Spleen (tissue), 11 donors: ENCODE measurements around the gene SLC43A1. TPM values are rescaled to one million over a fixed set of nuclear protein-coding genes. Genes with fewer than 3 reads are reported as not detected.

Source experiments
- DNase-seq: peaks from one replicate; pipeline ENCODE4 v3.0.0-alpha.2; 2020
- H3K27ac ChIP-seq, 8 donors: fragments of 200-600 bp; sonication (generic) in 7 of 8; 1 replicate in 4 of 8; 2 replicates in 4 of 8; pipeline versions ENCODE4 v1.5.0 to v1.8.0; 2016 to 2021; ENCODE audit warnings: inconsistent platforms in 4 of 8, mild to moderate bottlenecking in 4 of 8, moderate library complexity in 1 of 8
- H3K27me3 ChIP-seq, 7 donors: fragments of 200-600 bp; sonication (generic) in 6 of 7; replicated peaks in 1 of 7; 1 replicate in 4 of 7; 2 replicates in 3 of 7; pipeline versions ENCODE4 v1.5.0 to v1.8.0; 2016 to 2021; ENCODE audit warnings: inconsistent platforms in 3 of 7, mild to moderate bottlenecking in 1 of 7
- H3K36me3 ChIP-seq, 6 donors: fragments of 200-600 bp; sonication (generic) in 5 of 6; 1 replicate in 4 of 6; 2 replicates in 2 of 6; pipeline versions ENCODE4 v1.5.0 to v1.8.0; 2016 to 2021; ENCODE audit warnings: inconsistent platforms in 2 of 6
- H3K4me1 ChIP-seq, 6 donors: fragments of 200-600 bp; sonication (generic) in 5 of 6; 1 replicate in 3 of 6; 2 replicates in 3 of 6; pipeline versions ENCODE4 v1.5.0 to v1.8.0; 2016 to 2021; ENCODE audit warnings: inconsistent platforms in 3 of 6
- H3K4me3 ChIP-seq, 8 donors: fragments of 200-600 bp; sonication (generic) in 7 of 8; 1 replicate in 4 of 8; 2 replicates in 4 of 8; pipeline versions ENCODE4 v1.5.0 to v1.8.0; 2016 to 2021; ENCODE audit warnings: inconsistent platforms in 4 of 8, mild to moderate bottlenecking in 4 of 8, moderate library complexity in 2 of 8
- H3K9me3 ChIP-seq, 8 donors: fragments of 200-600 bp; sonication (generic) in 7 of 8; 1 replicate in 4 of 8; 2 replicates in 4 of 8; pipeline versions ENCODE4 v1.5.0 to v1.8.0; 2016 to 2021; ENCODE audit warnings: inconsistent platforms in 4 of 8
- CTCF ChIP-seq, 11 experiments: fragments of 200-600 bp in 7 of 11; fragments of 450-650 bp in 4 of 11; sonication (generic) in 4 of 11; IDR thresholded peaks in 8 of 11; conservative IDR thresholded peaks in 3 of 11; 1 replicate in 7 of 11; 2 replicates in 4 of 11; pipeline versions ENCODE4 v1.4.0 to v1.8.0; 2016 to 2021; ENCODE audit warnings: antibody characterized with exemption in 11 of 11, inconsistent platforms in 4 of 11, mild to moderate bottlenecking in 1 of 11
- POLR2A ChIP-seq, 3 donors: fragments of 450-650 bp; IDR thresholded peaks; one replicate each; pipeline ENCODE4 v1.5.1; 2017; ENCODE audit warnings: antibody characterized with exemption in 3 of 3, mild to moderate bottlenecking in 1 of 3
- POLR2AphosphoS5 ChIP-seq, 3 donors: sonication (generic); formaldehyde crosslinking; IDR thresholded peaks; one replicate each; pipeline ENCODE4 v1.5.1; 2017; ENCODE audit warnings: antibody characterized with exemption in 3 of 3
- WGBS, 5 donors: extraction: QIAGEN DNeasy Blood & Tissue Kit in 3 of 5; methylation state at CpG; one replicate each; pipeline versions ENCODE4 v1.1.5 to v1.1.7; 2013 to 2018; 5-methylcytosine and 5-hydroxymethylcytosine counted together
- intact Hi-C: fragments of 100-400 bp; cut with DNase I; formaldehyde crosslinking; loops from one replicate; pipeline ENCODE4 v1.15.0; 2023; ENCODE audit warnings: low total_unique reads
- polyA plus RNA-seq, 3 donors: library from polyadenylated mRNA; stranded (reverse); fragments of 200-250 nt; gene quantifications; one replicate each; pipeline ENCODE4 v1.2.1, GENCODE V29; 2013
- total RNA-seq, 7 donors: library from RNA; depleted of rRNA in 3 of 7; stranded (reverse); fragments of >200 nt in 3 of 7; fragmentation: NEBNext Ultra II Directional in 4 of 7; extraction: Animal tissue kit (Norgen Biotek cat#: 25700) in 4 of 7; gene quantifications; one replicate each; pipeline versions ENCODE4 v1.1.0 to v1.2.1, GENCODE V29; 2016 to 2021
- donor health status: healthy with polysubstance abuse.
- donor health status: DM: no; HTN: no; CAD: no; lungs with moderate emphysema.
- donor health status: DM: no; HTN: no; CAD: no.
- donor health status: Bipolar disorder and iron deficiency.
- donor health status: healthy.
- donor health status: DM: no; HTN: no; CAD: no.
- donor health status: DM: yes; HTN: yes; CAD: no.

SLC43A1 gene
- total and polyA plus RNA-seq, 10 donors, result 6.2 to 16.1 (median 10.8) TPM

- 90 to 97% (median 95%) methylated on average over 2 of the region's 2 CpGs for WGBS, 5 donors
Measured at GRCh38 chr11:57521116-57521515, 5.6 kb upstream of the SLC43A1 start.

GRCh38 chr11:57516061-57516443 is 550 bp upstream of the SLC43A1 start:
- no peak for DNase-seq
- H3K4me3 ChIP-seq, result peak overlapping the region; percentile 66 to 97 (median 90)
- peaks cover 3 to 52% (median 21%) of the 10 kb centered on the region in 6 donors for H3K4me1 ChIP-seq
- H3K27ac ChIP-seq, result peak overlapping the region in 4 of 8 donors; percentile 71 to 80 (median 75)
- H3K9me3 ChIP-seq, result no peaks in the 10 kb centered on the region
- no peaks in the 10 kb centered on the region for H3K27me3 ChIP-seq
- intact Hi-C loops, result no loop called here
- TF ChIP-seq POLR2A (IDR thresholded peaks at IDR 0.05) (no peak), POLR2AphosphoS5 (IDR thresholded peaks at IDR 0.05) (no peak), CTCF (IDR thresholded peaks at IDR 0.05 in 8 of 11, conservative IDR thresholded peaks at IDR 0.05 in 3 of 11) (no peak)
- WGBS, 5 donors, result 14 to 21% (median 16%) methylated on average over 5 of the region's 5 CpGs
- H3K36me3 ChIP-seq, result no peaks in the 10 kb centered on the region

More at GRCh38 chr11:57521116-57521515, 5.6 kb upstream of the SLC43A1 start:
- intact Hi-C loops, result no loop called here
- Histone ChIP-seq H3K27ac (no peak overlapping the region), H3K36me3 (no peaks in the 10 kb centered on the region), H3K9me3 (no peaks in the 10 kb centered on the region), H3K4me3 (no peak overlapping the region), H3K4me1 (peaks cover 0 to 6% (median 2%) of the 10 kb centered on the region in 6 donors), H3K27me3 (no peaks in the 10 kb centered on the region)
- DNase-seq, result no peak
- TF ChIP-seq CTCF (IDR thresholded peaks at IDR 0.05 in 8 of 11, conservative IDR thresholded peaks at IDR 0.05 in 3 of 11) (no peak), POLR2AphosphoS5 (IDR thresholded peaks at IDR 0.05) (no peak), POLR2A (IDR thresholded peaks at IDR 0.05) (no peak)

GRCh38 chr11:57514538-57515331 is 767 bp downstream of the SLC43A1 start:
- Histone ChIP-seq H3K9me3 (no peaks in the 10 kb centered on the region), H3K27ac (peak overlapping the region in 7 of 8 donors; percentile 23 to 80 (median 71)), H3K27me3 (no peaks in the 10 kb centered on the region), H3K4me1 (peaks cover 3 to 52% (median 21%) of the 10 kb centered on the region in 6 donors), H3K36me3 (no peaks in the 10 kb centered on the region), H3K4me3 (peak overlapping the region; percentile 66 to 97 (median 90))
- DNase-seq, result peak; percentile 91
- intact Hi-C loops, result no loop called here
- TF ChIP-seq POLR2AphosphoS5 (IDR thresholded peaks at IDR 0.05) (peak; percentile 21 to 64 (median 49)), CTCF (IDR thresholded peaks at IDR 0.05 in 8 of 11, conservative IDR thresholded peaks at IDR 0.05 in 3 of 11) (no peak)
- 0 to 1% (median 0%) methylated on average over 40 to 57 of the region's 57 CpGs for WGBS, 5 donors

GRCh38 chr11:57513911-57514537 is 1.5 kb downstream of the SLC43A1 start:
- WGBS, 5 donors, result 16 to 56% (median 22%) methylated on average over 11 to 35 of the region's 35 CpGs

More at GRCh38 chr11:57513911-57514537, 1.5 kb downstream of the SLC43A1 start:
- intact Hi-C loops, result no loop called here
- peak; percentile 86 for DNase-seq
- Histone ChIP-seq H3K4me1 (peaks cover 3 to 52% (median 21%) of the 10 kb centered on the region in 6 donors), H3K36me3 (no peaks in the 10 kb centered on the region), H3K27me3 (no peaks in the 10 kb centered on the region), H3K27ac (peak overlapping the region in 7 of 8 donors; percentile 23 to 80 (median 71)), H3K4me3 (peak overlapping the region; percentile 66 to 97 (median 90)), H3K9me3 (no peaks in the 10 kb centered on the region)
- TF ChIP-seq POLR2A (IDR thresholded peaks at IDR 0.05) (no peak), CTCF (IDR thresholded peaks at IDR 0.05 in 8 of 11, conservative IDR thresholded peaks at IDR 0.05 in 3 of 11) (no peak), POLR2AphosphoS5 (IDR thresholded peaks at IDR 0.05) (no peak)
